HepG2 (cell line): ENCODE data around the gene ITPR1. TPM values are rescaled to one million over a fixed set of nuclear protein-coding genes. Genes with fewer than 3 reads are reported as not detected.

Source experiments
- ARID4A ChIP-seq: sonication (generic); formaldehyde crosslinking; IDR thresholded peaks from 2 replicates; pipeline ENCODE4 v1.5.0; 2020; ENCODE audit warnings: mild to moderate bottlenecking, missing genetic modification reagents, borderline replicate concordance
- FOXK1 ChIP-seq: sonication (generic); formaldehyde crosslinking; IDR thresholded peaks from 2 replicates; pipeline ENCODE4 v1.4.0; 2020; ENCODE audit warnings: low read depth, missing genetic modification reagents, borderline replicate concordance
- FOXP4 ChIP-seq: sonication (generic); formaldehyde crosslinking; IDR thresholded peaks from 2 replicates; pipeline ENCODE4 v1.4.0; 2020; ENCODE audit warnings: missing genetic modification reagents
- HNRNPUL1 ChIP-seq: fragments of 200-400 bp; formaldehyde crosslinking; IDR thresholded peaks from 2 replicates; pipeline ENCODE4 v1.6.1; 2017; ENCODE audit warnings: low read depth, mild to moderate bottlenecking, low read length, moderate library complexity
- MYNN ChIP-seq: sonication (generic); formaldehyde crosslinking; IDR thresholded peaks from 2 replicates; pipeline ENCODE4 v1.4.0; 2020; ENCODE audit warnings: mild to moderate bottlenecking, low read depth, missing genetic modification reagents
- NAIF1 ChIP-seq: sonication (generic); formaldehyde crosslinking; IDR thresholded peaks from 2 replicates; pipeline ENCODE4 v1.5.0; 2020; ENCODE audit warnings: mild to moderate bottlenecking, missing genetic modification reagents, borderline replicate concordance
- NFIB ChIP-seq: sonication (generic); formaldehyde crosslinking; IDR thresholded peaks from 2 replicates; pipeline ENCODE4 v1.9.0; 2021; ENCODE audit warnings: missing genetic modification reagents, mild to moderate bottlenecking, borderline replicate concordance
- PREB ChIP-seq: sonication (generic); formaldehyde crosslinking; IDR thresholded peaks from 2 replicates; pipeline ENCODE4 v1.4.0; 2020; ENCODE audit warnings: missing genetic modification reagents
- RELA ChIP-seq: sonication (generic); formaldehyde crosslinking; IDR thresholded peaks from 2 replicates; pipeline ENCODE4 v1.4.0; 2020; ENCODE audit warnings: missing genetic modification reagents
- SOX13 ChIP-seq, 3 experiments: fragments of 450-650 bp in 1 of 3; sonication (generic) in 1 of 3; formaldehyde crosslinking in 1 of 3; IDR thresholded peaks in 2 of 3; conservative IDR thresholded peaks in 1 of 3; 2 replicates each; pipeline versions ENCODE4 v1.5.0 to v1.6.1; 2016 to 2020; ENCODE audit warnings: antibody characterized with exemption in 1 of 3, mild to moderate bottlenecking in 1 of 3, missing compliant biosample characterization in 1 of 3, missing genetic modification reagents in 1 of 3, moderate library complexity in 1 of 3
- SOX6 ChIP-seq, 2 experiments: fragments of 450-650 bp in 1 of 2; sonication (generic) in 1 of 2; formaldehyde crosslinking in 1 of 2; IDR thresholded peaks; 2 replicates each; pipeline versions ENCODE4 v1.4.0 to v1.6.1; 2017 to 2020; ENCODE audit warnings: antibody characterized with exemption in 1 of 2, mild to moderate bottlenecking in 1 of 2, missing genetic modification reagents in 1 of 2
- YEATS2 ChIP-seq: sonication (generic); formaldehyde crosslinking; IDR thresholded peaks from 2 replicates; pipeline ENCODE4 v1.4.0; 2020; ENCODE audit warnings: missing genetic modification reagents, borderline replicate concordance
- YEATS4 ChIP-seq: sonication (generic); formaldehyde crosslinking; IDR thresholded peaks from 2 replicates; pipeline ENCODE4 v1.4.0; 2020; ENCODE audit warnings: missing genetic modification reagents, borderline replicate concordance
- ZFP1 ChIP-seq: IDR thresholded peaks from 2 replicates; pipeline ENCODE4 v1.6.1; 2016
- ZNF10 ChIP-seq: sonication (generic); formaldehyde crosslinking; IDR thresholded peaks from 2 replicates; pipeline ENCODE4 v1.4.0; 2020; ENCODE audit warnings: mild to moderate bottlenecking, low read depth, missing genetic modification reagents, borderline replicate concordance
- ZNF101 ChIP-seq: sonication (generic); formaldehyde crosslinking; IDR thresholded peaks from 2 replicates; pipeline ENCODE4 v1.4.0; 2020; ENCODE audit warnings: mild to moderate bottlenecking, low read depth, missing genetic modification reagents, borderline replicate concordance
- ZNF136 ChIP-seq: sonication (generic); formaldehyde crosslinking; IDR thresholded peaks from 2 replicates; pipeline ENCODE4 v1.8.1; 2022; ENCODE audit warnings: low read depth, mild to moderate bottlenecking, moderate library complexity, missing genetic modification reagents
- ZNF263 ChIP-seq: sonication (generic); formaldehyde crosslinking; IDR thresholded peaks from 2 replicates; pipeline ENCODE4 v1.4.0; 2020; ENCODE audit warnings: missing genetic modification reagents
- ZNF343 ChIP-seq: sonication (generic); formaldehyde crosslinking; IDR thresholded peaks from 2 replicates; pipeline ENCODE4 v1.4.0; 2020; ENCODE audit warnings: mild to moderate bottlenecking, missing genetic modification reagents
- ZNF577 ChIP-seq: sonication (generic); formaldehyde crosslinking; IDR thresholded peaks from 2 replicates; pipeline ENCODE4 v1.4.0; 2020; ENCODE audit warnings: mild to moderate bottlenecking, low read depth, missing genetic modification reagents, borderline replicate concordance
- polyA plus RNA-seq, 8 experiments: library from polyadenylated mRNA; depleted of rRNA in 3 of 8; stranded (reverse) in 7 of 8; unstranded in 1 of 8; fragments of >200 nt; fragmentation: Illumina TruSeq in 4 of 8; extraction: Trizol in 4 of 8; gene quantifications; 2 replicates each; pipeline versions ENCODE4 v1.2.1 to v1.2.3, GENCODE V29; 2011 to 2016; ENCODE audit warnings: low read depth in 4 of 8, missing spikeins in 1 of 8, mixed read lengths in 1 of 8; ENCODE audit not compliant: insufficient read depth in 1 of 8
- total RNA-seq, 5 experiments: library from RNA; depleted of rRNA; stranded (reverse); fragments of >200 nt; fragmentation: Illumina TruSeq; extraction: Trizol; gene quantifications; 2 replicates each; pipeline ENCODE4 v1.2.3, GENCODE V29; 2016; ENCODE audit warnings: low read depth in 1 of 5

Gene ITPR1
- total and polyA plus RNA-seq, 2 of the 13 experiments (the other 11 are each of a cell fraction or from before 2014, with no cell fraction given) = 10.0 to 11.4 TPM

GRCh38 chr3:4752201-4753072 lies 259.3 kb downstream of the ITPR1 start (continued):
- TF ChIP-seq FOXP4 (CRISPR knock-in tag) (peak; percentile 76), PREB (no peak), ZNF343 (no peak; the same call in 1 of the 2 replicates), NAIF1 (CRISPR knock-in tag) (peak; percentile 42; the same call in 1 of the 2 replicates), NFIB (CRISPR knock-in tag) (no peak), FOXK1 (CRISPR knock-in tag) (0 out of 2 replicates have a peak, but pooled peaks have one; percentile 58), ARID4A (CRISPR knock-in tag) (peak; percentile 73; the same call in 1 of the 2 replicates), HNRNPUL1 (no peak), MYNN (CRISPR knock-in tag) (no peak), RELA (CRISPR knock-in tag) (no peak), ZNF10 (CRISPR knock-in tag) (no peak), YEATS4 (CRISPR knock-in tag) (peak; percentile 62; the same call in 1 of the 2 replicates), ZNF101 (CRISPR knock-in tag) (no peak), ZNF263 (peak; percentile 14; the same call in 1 of the 2 replicates), SOX6 (IDR thresholded peaks at IDR 0.05) (no peak), SOX6 (CRISPR knock-in tag; IDR thresholded peaks at IDR 0.05) (peak; percentile 87), YEATS2 (peak; percentile 53; the same call in 1 of the 2 replicates), SOX13 (IDR thresholded peaks at IDR 0.05) (no peak), SOX13 (CRISPR knock-in tag; conservative IDR thresholded peaks at IDR 0.05 in 1 of 2, IDR thresholded peaks at IDR 0.05 in 1 of 2) (peak in 1 of 2 experiments; percentile 70; a peak in 2 of 4 replicates), ZFP1 (0 out of 2 replicates have a peak, but pooled peaks have one; percentile 21), ZNF136 (CRISPR knock-in tag) (0 out of 2 replicates have a peak, but pooled peaks have one; percentile 38), ZNF577 (no peak)
